ENCODE results near the gene RYR2.

DNA sequence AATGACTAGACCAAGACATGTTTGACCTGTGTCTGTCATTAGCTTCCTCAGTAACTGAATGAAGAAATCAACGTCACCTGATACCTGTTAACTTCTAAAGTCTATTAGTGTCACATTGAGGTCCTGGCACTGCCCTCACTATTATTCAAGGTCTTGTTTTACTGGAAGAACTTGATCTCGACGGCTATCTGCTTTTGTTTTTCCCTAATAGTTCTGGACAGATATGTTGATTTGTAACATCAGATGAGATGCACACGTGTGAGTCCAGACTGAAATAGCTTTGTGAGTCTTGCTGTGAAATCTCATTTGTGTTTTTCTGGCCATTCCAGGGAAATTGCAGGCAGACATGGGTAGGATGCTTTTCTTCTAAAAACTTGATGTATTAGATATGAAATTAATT, 159.2 kb downstream of the RYR2 start:
- TF ChIP-seq, protein P1, sequence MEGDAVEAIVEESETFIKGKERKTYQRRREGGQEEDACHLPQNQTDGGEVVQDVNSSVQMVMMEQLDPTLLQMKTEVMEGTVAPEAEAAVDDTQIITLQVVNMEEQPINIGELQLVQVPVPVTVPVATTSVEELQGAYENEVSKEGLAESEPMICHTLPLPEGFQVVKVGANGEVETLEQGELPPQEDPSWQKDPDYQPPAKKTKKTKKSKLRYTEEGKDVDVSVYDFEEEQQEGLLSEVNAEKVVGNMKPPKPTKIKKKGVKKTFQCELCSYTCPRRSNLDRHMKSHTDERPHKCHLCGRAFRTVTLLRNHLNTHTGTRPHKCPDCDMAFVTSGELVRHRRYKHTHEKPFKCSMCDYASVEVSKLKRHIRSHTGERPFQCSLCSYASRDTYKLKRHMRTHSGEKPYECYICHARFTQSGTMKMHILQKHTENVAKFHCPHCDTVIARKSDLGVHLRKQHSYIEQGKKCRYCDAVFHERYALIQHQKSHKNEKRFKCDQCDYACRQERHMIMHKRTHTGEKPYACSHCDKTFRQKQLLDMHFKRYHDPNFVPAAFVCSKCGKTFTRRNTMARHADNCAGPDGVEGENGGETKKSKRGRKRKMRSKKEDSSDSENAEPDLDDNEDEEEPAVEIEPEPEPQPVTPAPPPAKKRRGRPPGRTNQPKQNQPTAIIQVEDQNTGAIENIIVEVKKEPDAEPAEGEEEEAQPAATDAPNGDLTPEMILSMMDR (IDR thresholded peaks at IDR 0.05; ENCODE audit: control extremely low read depth in 1 of 3, insufficient read depth in 1 of 3, low read depth in 1 of 3, low read length in 3 of 3): no peak
- TF ChIP-seq, protein P2, sequence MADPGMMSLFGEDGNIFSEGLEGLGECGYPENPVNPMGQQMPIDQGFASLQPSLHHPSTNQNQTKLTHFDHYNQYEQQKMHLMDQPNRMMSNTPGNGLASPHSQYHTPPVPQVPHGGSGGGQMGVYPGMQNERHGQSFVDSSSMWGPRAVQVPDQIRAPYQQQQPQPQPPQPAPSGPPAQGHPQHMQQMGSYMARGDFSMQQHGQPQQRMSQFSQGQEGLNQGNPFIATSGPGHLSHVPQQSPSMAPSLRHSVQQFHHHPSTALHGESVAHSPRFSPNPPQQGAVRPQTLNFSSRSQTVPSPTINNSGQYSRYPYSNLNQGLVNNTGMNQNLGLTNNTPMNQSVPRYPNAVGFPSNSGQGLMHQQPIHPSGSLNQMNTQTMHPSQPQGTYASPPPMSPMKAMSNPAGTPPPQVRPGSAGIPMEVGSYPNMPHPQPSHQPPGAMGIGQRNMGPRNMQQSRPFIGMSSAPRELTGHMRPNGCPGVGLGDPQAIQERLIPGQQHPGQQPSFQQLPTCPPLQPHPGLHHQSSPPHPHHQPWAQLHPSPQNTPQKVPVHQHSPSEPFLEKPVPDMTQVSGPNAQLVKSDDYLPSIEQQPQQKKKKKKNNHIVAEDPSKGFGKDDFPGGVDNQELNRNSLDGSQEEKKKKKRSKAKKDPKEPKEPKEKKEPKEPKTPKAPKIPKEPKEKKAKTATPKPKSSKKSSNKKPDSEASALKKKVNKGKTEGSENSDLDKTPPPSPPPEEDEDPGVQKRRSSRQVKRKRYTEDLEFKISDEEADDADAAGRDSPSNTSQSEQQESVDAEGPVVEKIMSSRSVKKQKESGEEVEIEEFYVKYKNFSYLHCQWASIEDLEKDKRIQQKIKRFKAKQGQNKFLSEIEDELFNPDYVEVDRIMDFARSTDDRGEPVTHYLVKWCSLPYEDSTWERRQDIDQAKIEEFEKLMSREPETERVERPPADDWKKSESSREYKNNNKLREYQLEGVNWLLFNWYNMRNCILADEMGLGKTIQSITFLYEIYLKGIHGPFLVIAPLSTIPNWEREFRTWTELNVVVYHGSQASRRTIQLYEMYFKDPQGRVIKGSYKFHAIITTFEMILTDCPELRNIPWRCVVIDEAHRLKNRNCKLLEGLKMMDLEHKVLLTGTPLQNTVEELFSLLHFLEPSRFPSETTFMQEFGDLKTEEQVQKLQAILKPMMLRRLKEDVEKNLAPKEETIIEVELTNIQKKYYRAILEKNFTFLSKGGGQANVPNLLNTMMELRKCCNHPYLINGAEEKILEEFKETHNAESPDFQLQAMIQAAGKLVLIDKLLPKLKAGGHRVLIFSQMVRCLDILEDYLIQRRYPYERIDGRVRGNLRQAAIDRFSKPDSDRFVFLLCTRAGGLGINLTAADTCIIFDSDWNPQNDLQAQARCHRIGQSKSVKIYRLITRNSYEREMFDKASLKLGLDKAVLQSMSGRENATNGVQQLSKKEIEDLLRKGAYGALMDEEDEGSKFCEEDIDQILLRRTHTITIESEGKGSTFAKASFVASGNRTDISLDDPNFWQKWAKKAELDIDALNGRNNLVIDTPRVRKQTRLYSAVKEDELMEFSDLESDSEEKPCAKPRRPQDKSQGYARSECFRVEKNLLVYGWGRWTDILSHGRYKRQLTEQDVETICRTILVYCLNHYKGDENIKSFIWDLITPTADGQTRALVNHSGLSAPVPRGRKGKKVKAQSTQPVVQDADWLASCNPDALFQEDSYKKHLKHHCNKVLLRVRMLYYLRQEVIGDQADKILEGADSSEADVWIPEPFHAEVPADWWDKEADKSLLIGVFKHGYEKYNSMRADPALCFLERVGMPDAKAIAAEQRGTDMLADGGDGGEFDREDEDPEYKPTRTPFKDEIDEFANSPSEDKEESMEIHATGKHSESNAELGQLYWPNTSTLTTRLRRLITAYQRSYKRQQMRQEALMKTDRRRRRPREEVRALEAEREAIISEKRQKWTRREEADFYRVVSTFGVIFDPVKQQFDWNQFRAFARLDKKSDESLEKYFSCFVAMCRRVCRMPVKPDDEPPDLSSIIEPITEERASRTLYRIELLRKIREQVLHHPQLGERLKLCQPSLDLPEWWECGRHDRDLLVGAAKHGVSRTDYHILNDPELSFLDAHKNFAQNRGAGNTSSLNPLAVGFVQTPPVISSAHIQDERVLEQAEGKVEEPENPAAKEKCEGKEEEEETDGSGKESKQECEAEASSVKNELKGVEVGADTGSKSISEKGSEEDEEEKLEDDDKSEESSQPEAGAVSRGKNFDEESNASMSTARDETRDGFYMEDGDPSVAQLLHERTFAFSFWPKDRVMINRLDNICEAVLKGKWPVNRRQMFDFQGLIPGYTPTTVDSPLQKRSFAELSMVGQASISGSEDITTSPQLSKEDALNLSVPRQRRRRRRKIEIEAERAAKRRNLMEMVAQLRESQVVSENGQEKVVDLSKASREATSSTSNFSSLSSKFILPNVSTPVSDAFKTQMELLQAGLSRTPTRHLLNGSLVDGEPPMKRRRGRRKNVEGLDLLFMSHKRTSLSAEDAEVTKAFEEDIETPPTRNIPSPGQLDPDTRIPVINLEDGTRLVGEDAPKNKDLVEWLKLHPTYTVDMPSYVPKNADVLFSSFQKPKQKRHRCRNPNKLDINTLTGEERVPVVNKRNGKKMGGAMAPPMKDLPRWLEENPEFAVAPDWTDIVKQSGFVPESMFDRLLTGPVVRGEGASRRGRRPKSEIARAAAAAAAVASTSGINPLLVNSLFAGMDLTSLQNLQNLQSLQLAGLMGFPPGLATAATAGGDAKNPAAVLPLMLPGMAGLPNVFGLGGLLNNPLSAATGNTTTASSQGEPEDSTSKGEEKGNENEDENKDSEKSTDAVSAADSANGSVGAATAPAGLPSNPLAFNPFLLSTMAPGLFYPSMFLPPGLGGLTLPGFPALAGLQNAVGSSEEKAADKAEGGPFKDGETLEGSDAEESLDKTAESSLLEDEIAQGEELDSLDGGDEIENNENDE (IDR thresholded peaks at IDR 0.05; ENCODE audit: insufficient replicate concordance, low read length): no peak
- TF ChIP-seq ZNF274 (IDR thresholded peaks at IDR 0.05; ENCODE audit: borderline replicate concordance, extremely low read depth, low read length) (no peak), SUZ12 (IDR thresholded peaks at IDR 0.05; ENCODE audit: low read length) (no peak), EZH2 (IDR thresholded peaks at IDR 0.05; ENCODE audit: low read depth, low read length, severe bottlenecking) (no peak), RBBP5 (IDR thresholded peaks at IDR 0.05; ENCODE audit: borderline replicate concordance, low read depth, low read length) (no peak), HDAC2 (IDR thresholded peaks at IDR 0.05; ENCODE audit: borderline replicate concordance in 1 of 2, low read depth in 2 of 2, low read length in 2 of 2) (no peak)
